ENCODE data around the gene AP1B1.

DNA sequence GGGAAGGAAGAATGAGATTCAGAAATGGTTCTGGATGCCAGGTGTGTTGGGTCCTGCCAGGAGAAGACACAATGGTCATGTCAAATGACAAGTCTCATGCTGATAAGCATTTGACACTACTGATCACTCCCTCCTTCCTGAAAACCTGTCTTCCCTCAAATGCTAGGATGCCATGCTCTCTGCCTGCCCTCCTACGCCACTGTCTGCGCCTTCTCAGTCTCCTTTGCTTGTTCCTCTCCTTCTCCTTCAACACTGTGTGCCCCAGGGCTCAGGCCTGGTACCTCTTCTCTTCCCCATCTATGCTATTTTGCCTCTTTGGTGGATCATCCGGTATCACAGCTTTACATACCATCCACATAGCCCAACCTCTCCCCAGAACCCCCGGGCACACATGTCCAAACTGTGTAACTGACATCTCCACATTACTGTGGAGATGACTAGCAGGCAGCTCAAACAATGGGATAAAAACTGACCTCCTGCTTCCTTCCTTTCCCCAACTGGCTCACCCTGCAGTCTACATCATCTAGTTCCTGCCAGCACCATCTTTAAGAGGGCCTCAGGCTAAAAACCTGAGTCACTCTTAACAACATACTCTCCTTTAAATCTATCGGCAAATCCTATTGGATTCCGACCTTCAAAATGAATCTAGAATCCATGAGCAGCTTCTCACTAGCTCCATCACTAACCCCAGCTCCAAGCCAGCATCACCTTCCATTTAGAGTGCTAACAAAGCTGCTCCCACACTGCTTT lies 8.2 kb downstream of the AP1B1 start:
- TF ChIP-seq, protein P1, sequence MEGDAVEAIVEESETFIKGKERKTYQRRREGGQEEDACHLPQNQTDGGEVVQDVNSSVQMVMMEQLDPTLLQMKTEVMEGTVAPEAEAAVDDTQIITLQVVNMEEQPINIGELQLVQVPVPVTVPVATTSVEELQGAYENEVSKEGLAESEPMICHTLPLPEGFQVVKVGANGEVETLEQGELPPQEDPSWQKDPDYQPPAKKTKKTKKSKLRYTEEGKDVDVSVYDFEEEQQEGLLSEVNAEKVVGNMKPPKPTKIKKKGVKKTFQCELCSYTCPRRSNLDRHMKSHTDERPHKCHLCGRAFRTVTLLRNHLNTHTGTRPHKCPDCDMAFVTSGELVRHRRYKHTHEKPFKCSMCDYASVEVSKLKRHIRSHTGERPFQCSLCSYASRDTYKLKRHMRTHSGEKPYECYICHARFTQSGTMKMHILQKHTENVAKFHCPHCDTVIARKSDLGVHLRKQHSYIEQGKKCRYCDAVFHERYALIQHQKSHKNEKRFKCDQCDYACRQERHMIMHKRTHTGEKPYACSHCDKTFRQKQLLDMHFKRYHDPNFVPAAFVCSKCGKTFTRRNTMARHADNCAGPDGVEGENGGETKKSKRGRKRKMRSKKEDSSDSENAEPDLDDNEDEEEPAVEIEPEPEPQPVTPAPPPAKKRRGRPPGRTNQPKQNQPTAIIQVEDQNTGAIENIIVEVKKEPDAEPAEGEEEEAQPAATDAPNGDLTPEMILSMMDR (IDR thresholded peaks at IDR 0.05; ENCODE audit: poor library complexity) = no peak
- TF ChIP-seq EZH2 (IDR thresholded peaks at IDR 0.05; ENCODE audit: borderline replicate concordance) = no peak
- no peak for TF ChIP-seq EZH2phosphoT487 (IDR thresholded peaks at IDR 0.05; ENCODE audit: low read depth, severe bottlenecking, unreplicated experiment)
